Measurements from ENCODE around the gene ACOX1.

ACOX1 gene

GRCh38 chr17:75983501-75984181 is 4.7 kb upstream of the ACOX1 start (continued):
- peak; percentile 41; the same call in 1 of the 2 replicates for TF ChIP-seq SCRT2 (tag by site-specific recombination; IDR thresholded peaks at IDR 0.05)
- no peak for TF ChIP-seq ZNF785 (tag by site-specific recombination; IDR thresholded peaks at IDR 0.05)
- TF ChIP-seq ZSCAN16 (tag by site-specific recombination; IDR thresholded peaks at IDR 0.05), result no peak
- TF ChIP-seq ZNF660 (tag by site-specific recombination; IDR thresholded peaks at IDR 0.05), result no peak
- TF ChIP-seq ZBTB11 (tag by site-specific recombination; conservative IDR thresholded peaks at IDR 0.05; ENCODE audit: low read depth), result no peak
- no peak for TF ChIP-seq HIC1 (tag by site-specific recombination; IDR thresholded peaks at IDR 0.05)
- no peak for TF ChIP-seq ZBTB7A (tag by site-specific recombination; IDR thresholded peaks at IDR 0.05; ENCODE audit: low read depth)
- no peak for TF ChIP-seq PRDM4 (tag by site-specific recombination; IDR thresholded peaks at IDR 0.05)
- no peak for TF ChIP-seq ZNF169 (tag by site-specific recombination; IDR thresholded peaks at IDR 0.05)
- TF ChIP-seq ZNF529 (tag by site-specific recombination; IDR thresholded peaks at IDR 0.05; ENCODE audit: insufficient replicate concordance), result no peak
- peak; percentile 93 for TF ChIP-seq PATZ1 (tag by site-specific recombination; IDR thresholded peaks at IDR 0.05)
- no peak for TF ChIP-seq ZNF37A (tag by site-specific recombination; IDR thresholded peaks at IDR 0.05)
- TF ChIP-seq GLIS1 (tag by site-specific recombination; IDR thresholded peaks at IDR 0.05), result peak; percentile 93
- no peak for TF ChIP-seq ZNF146 (tag by site-specific recombination; IDR thresholded peaks at IDR 0.05)
- no peak for TF ChIP-seq ZNF10 (tag by site-specific recombination; IDR thresholded peaks at IDR 0.05)
- peak; percentile 69; the same call in 1 of the 2 replicates for TF ChIP-seq ZFP69B (tag by site-specific recombination; IDR thresholded peaks at IDR 0.05)
- TF ChIP-seq SP2 (tag by site-specific recombination; IDR thresholded peaks at IDR 0.05), result peak; percentile 49
- no peak for TF ChIP-seq ZNF792 (tag by site-specific recombination; IDR thresholded peaks at IDR 0.05)
- TF ChIP-seq ATF2 (tag by site-specific recombination; IDR thresholded peaks at IDR 0.05; ENCODE audit: low read depth), result no peak
- TF ChIP-seq ZBTB6 (tag by site-specific recombination; IDR thresholded peaks at IDR 0.05), result no peak
- TF ChIP-seq PRDM6 (tag by site-specific recombination; IDR thresholded peaks at IDR 0.05), result peak; percentile 15; the same call in 1 of the 2 replicates

All from HEK293 (cell line).